AG04449 (cell line): Measurements from ENCODE around the gene NUDCD3.
"Not testable (repeated sequence)": the region's sequence is repeated elsewhere in the genome, so short reads cannot be mapped to it uniquely, and the experiment has no call there.

Experiments used
- CTCF ChIA-PET: fragments of 350-600 bp; formaldehyde crosslinking; extraction: SDS; loops from one replicate; lab custom pipeline; 2021; ENCODE audit warnings: antibody characterized with exemption; lab: Yijun Ruan, JAX
- POLR2A ChIA-PET: fragments of 400-600, 350-600 bp; formaldehyde crosslinking; extraction: SDS; loops from one replicate; lab custom pipeline; 2020; ENCODE audit warnings: antibody characterized with exemption, inconsistent platforms; lab: Yijun Ruan, JAX
- DNase-seq: peaks from one replicate; pipeline ENCODE4 v3.0.0-alpha.2; 2010; ENCODE audit warnings: low read depth, low spot score
- H3K4me3 ChIP-seq: 2 replicates; pipeline ENCODE4 v1.5.1; 2011; ENCODE audit warnings: low read depth, mild to moderate bottlenecking, control low read depth, low read length
- TF ChIP-seq, protein P1 (sequence below): IDR thresholded peaks from one replicate; pipeline ENCODE4 v1.5.1; 2011; ENCODE audit warnings: mild to moderate bottlenecking, moderate library complexity, low read length, control low read depth, inconsistent platforms; ENCODE audit not compliant: insufficient read depth; ENCODE audit errors: missing control alignments

NUDCD3 gene

DNA sequence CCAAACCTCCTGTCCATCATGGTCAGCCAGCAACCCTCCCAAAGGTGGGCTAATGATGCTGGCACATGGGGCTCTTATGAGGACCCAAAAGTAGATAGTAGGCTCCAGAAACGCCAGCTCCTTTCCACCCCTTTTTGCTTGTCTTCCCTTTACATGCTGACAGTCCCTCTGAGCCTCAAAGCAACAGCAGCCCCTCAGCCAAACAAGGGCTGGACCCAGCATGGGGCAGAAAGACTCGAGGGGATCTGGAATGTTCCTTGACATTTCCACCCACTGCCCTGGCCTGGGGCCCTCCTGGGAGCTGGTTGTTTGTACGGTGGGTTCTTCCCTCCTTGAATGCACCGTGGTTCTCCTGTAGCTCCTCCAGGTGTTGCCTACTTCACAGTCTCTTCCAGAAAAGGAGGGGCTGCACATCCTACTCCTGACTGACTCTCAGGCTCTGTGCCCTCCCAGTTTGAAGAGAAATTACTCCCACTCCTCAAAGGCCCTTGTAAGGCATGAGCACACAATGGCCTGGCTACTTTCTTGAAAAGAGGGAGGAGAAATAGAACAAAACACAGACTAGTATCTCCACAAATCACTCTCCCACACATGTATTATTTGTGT, 21.5 kb upstream of the NUDCD3 start:
- H3K4me3 ChIP-seq = no peak overlapping the region
- TF ChIP-seq, protein P1, sequence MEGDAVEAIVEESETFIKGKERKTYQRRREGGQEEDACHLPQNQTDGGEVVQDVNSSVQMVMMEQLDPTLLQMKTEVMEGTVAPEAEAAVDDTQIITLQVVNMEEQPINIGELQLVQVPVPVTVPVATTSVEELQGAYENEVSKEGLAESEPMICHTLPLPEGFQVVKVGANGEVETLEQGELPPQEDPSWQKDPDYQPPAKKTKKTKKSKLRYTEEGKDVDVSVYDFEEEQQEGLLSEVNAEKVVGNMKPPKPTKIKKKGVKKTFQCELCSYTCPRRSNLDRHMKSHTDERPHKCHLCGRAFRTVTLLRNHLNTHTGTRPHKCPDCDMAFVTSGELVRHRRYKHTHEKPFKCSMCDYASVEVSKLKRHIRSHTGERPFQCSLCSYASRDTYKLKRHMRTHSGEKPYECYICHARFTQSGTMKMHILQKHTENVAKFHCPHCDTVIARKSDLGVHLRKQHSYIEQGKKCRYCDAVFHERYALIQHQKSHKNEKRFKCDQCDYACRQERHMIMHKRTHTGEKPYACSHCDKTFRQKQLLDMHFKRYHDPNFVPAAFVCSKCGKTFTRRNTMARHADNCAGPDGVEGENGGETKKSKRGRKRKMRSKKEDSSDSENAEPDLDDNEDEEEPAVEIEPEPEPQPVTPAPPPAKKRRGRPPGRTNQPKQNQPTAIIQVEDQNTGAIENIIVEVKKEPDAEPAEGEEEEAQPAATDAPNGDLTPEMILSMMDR = no peak
- CTCF ChIA-PET = no interaction called here
- no peak for DNase-seq
- POLR2A ChIA-PET = no interaction called here

DNA sequence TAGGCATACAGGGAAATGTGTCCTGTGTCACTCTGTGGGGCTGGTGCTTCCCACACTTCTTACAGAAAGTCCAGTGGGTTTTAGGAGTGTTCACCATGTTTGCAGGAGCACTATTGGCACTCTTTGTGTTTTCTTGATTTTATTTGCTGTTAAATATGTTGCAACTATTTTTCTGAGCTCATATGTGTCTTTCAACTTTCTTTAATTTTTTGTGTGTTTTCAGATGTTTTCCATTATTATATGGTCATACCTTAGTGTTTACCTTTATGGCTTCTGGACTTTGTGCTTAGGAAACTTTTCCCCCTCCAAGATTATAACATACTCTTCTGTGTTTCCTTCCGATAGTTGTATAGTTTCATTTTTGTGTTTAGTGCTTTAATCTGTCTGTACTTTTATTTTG, 20.8 kb upstream of the NUDCD3 start:
- ChIA-PET POLR2A (no interaction called here), CTCF (no interaction called here)
- H3K4me3 ChIP-seq = no peak overlapping the region
- TF ChIP-seq, protein P1 = no peak
- no peak for DNase-seq

DNA sequence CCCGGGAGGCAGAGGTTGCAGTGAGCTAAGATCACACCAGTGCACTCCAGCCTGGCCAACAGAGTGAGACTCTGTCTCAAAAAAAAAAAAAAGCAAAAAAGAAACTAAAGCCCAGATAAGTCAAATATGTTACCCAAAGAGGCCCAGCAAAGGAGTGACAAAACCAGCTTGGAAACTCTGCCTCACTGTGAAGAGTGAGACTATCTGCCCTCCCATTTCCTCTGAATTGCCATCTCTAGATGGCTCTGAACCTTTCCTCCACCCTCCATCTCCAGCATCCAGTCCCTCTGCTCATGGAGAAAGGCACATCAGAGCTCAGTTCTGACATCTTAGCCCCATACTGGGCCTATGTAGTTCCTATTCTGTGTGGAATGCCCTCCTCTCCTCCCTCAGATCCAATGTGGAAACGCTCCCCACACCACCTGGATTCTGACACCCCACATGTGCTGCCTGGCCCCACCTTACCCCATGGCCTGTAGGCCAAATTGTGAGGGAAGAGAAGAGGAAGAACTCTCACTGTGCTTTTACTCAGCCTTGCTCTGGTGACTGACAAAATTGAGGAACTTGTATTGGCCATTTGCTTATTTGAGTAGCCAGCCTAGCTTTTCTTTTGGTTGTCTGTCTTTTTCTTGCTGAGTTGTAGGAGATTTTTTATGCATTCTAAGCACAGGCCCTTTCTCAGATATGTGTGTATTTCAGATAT, 18.0 kb upstream of the NUDCD3 start:
- ChIA-PET POLR2A (no interaction called here), CTCF (no interaction called here)
- TF ChIP-seq, protein P1 = no peak
- no peak overlapping the region for H3K4me3 ChIP-seq
- no peak for DNase-seq

DNA sequence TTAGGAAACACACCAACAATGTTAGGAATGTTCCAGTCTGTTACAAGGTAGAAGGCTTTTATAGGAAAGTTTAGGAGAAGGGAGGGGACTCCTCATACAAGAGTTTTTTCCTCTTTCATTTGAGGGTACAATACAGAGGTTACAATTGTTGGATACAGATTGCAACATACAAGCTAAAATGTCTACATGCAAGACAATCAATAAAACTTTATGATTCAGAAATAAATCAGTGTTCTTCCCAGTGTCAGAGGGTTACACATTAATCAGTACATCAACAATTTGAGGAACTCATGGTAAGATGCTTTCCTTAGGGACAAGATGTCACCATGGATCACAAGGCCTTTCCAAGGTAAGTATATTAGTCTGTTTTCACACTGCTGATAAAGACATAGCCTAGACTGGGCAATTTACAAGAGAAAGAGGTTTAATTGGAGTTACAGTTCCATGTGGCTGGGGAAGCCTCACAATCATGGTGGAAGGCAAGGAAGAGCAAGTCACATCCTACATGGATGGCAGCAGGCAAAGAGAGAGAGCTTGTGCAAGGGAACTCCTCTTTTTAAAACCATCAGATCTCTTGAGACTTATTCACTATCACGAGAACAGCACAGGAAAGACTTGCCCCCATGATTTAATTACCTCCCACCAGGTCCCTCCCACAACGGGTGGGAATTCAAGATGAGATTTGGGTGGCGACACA, 16.3 kb upstream of the NUDCD3 start:
- DNase-seq, CTCF ChIA-PET, H3K4me3 ChIP-seq, POLR2A ChIA-PET: not testable (repeated sequence)

DNA sequence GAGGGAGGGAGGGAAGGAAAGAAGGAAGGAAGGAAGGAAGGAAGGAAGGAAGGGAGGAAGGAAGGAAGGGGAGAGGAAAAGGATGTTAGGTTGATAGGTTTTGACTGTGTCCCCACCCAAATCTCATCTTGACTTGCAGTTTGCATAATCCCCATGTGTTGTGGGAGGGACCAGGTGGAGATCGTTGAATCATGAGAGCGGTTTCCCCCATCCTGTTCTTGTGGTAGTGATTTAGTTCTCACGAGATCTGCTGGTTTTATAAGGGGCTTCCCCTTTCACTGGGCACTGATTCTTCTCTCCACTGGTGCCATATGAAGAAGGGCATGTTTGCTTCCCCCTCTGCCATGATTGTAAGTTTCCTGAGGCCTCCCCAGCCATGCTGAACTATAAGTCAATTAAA, 15.1 kb upstream of the NUDCD3 start:
- no peak overlapping the region for H3K4me3 ChIP-seq
- TF ChIP-seq, protein P1 = no peak
- DNase-seq = no peak
- CTCF ChIA-PET = no interaction called here
- POLR2A ChIA-PET = no interaction called here

DNA sequence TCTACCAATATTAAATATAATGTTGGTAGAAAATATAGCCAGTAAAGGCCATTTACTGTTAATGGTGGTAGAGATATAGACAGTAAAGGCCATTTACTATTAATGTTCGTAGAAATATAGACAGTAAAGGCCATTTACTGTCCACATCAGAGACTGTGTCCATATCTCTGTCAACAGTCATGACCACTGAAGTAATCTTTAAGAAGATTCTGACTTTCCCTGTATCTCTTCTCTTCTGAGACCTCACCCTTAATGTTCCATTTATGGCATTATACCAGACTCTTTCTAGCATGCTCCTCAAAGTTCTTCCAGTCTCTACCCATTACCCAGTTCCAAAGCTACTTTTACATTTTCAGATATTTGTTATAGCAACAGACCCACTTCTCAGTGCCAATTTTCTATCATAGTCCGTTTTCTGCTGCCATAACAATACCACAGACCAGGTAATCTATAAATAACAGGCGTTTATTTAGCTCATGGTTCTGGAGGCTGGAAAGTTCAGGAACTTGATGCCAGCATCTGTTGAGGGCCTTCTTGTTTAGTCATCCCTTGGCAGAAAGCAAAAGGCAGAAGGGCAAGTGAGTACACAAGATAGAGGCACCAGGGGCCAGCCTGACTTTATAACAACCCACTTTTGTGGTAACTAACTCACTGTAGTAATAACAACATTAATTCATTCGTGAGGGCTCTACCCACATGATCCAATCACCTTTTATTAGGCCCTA, 7.9 kb upstream of the NUDCD3 start:
- ChIA-PET CTCF (interaction anchor here (1.0 kb wide), 1 partner anchor 66 kb away, joined by 3 read pairs; no protein-coding TSS in a partner anchor), POLR2A (no interaction called here)
- no peak for DNase-seq
- H3K4me3 ChIP-seq = no peak overlapping the region
- TF ChIP-seq, protein P1 = no peak
